NCI-H446 treated with DMSO at 0.1 percent for 48 hours (cell line): ENCODE results near the gene KERA.
A peak's percentile ranks its signal among the peaks of the same experiment; 100 is the strongest.

Experiments used
- DNase-seq: peaks from one replicate; lab custom pipeline; 2025; lab: John Stamatoyannopoulos, UW

Gene KERA

GRCh38 chr12:91009319-91009950 lies 48.4 kb downstream of the KERA start:
- DNase-seq = no peak

GRCh38 chr12:91007531-91008290 lies 50.1 kb downstream of the KERA start:
- DNase-seq = no peak

GRCh38 chr12:91004872-91005271 lies 53.0 kb downstream of the KERA start, which contains the start of gene EPYC:
Gene EPYC (minus strand): TSS chr12:91004972. CDS start chr12:91002565, 2,407 bp downstream.
- no peak for DNase-seq

- DNase-seq = no peak
These were observed 54.1 kb downstream of the KERA start for GRCh38 chr12:91003737-91004136.

GRCh38 chr12:91001306-91001705 lies 56.5 kb downstream of the KERA start:
- peak; percentile 22 for DNase-seq
